HG03025 (cell line): ENCODE data around the gene ACTL6B.
"Not testable (repeated sequence)": the region's sequence is repeated elsewhere in the genome, so short reads cannot be mapped to it uniquely, and the experiment has no call there.

ENCODE experiments used
- ATAC-seq: cut with Tn5 transposase; IDR thresholded peaks from one replicate; pipeline ENCODE4 v1.9.1; 2021; ENCODE audit warnings: mild to moderate bottlenecking, moderate library complexity; ENCODE audit not compliant: unreplicated experiment, low FRiP score

ACTL6B gene

GRCh38 chr7:100673302-100673941, 17.2 kb upstream of the ACTL6B start, which contains the start of gene GNB2:
Gene GNB2 (plus strand): TSS chr7:100673740. CDS start chr7:100676266, 2,526 bp downstream.
- peak; percentile 64 for ATAC-seq

- ATAC-seq, result no peak
These were observed 15.4 kb upstream of the ACTL6B start for GRCh38 chr7:100671353-100672327.

GRCh38 chr7:100670074-100670473, 13.8 kb upstream of the ACTL6B start:
- no peak for ATAC-seq

GRCh38 chr7:100669106-100669505, 12.9 kb upstream of the ACTL6B start:
- not testable (repeated sequence) for ATAC-seq

- no peak for ATAC-seq
These were observed 11.8 kb upstream of the ACTL6B start for GRCh38 chr7:100668069-100668449.

- ATAC-seq, result no peak
These were observed 11.3 kb upstream of the ACTL6B start for GRCh38 chr7:100667331-100668068.

- no peak for ATAC-seq
These were observed 9.0 kb upstream of the ACTL6B start for GRCh38 chr7:100665168-100665726.

GRCh38 chr7:100662194-100662776, 6.0 kb upstream of the ACTL6B start:
- ATAC-seq, result not testable (repeated sequence)

- no peak for ATAC-seq
These were observed 1.1 kb downstream of the ACTL6B start for GRCh38 chr7:100654908-100655831.

- ATAC-seq, result no peak
These were observed 6.3 kb downstream of the ACTL6B start for GRCh38 chr7:100649826-100650565.

- no peak for ATAC-seq
These were observed 13.7 kb downstream of the ACTL6B start for GRCh38 chr7:100642534-100642907.

GRCh38 chr7:100641860-100642533, 14.3 kb downstream of the ACTL6B start:
- ATAC-seq, result no peak

GRCh38 chr7:100641463-100641859, 14.8 kb downstream of the ACTL6B start, which contains the start of gene TFR2:
Gene TFR2 (minus strand): TSS chr7:100641552. CDS start chr7:100641509, 43 bp downstream.
- ATAC-seq, result no peak

- no peak for ATAC-seq
These were observed 15.5 kb downstream of the ACTL6B start for GRCh38 chr7:100640517-100641440.

- no peak for ATAC-seq
These were observed 16.2 kb downstream of the ACTL6B start for GRCh38 chr7:100639995-100640516.

GRCh38 chr7:100632951-100633717, 23.1 kb downstream of the ACTL6B start:
- ATAC-seq, result no peak
